Measurements from ENCODE around the gene HPD.

- TF ChIP-seq CTCF (IDR thresholded peaks at IDR 0.05) (no peak), POLR2A (IDR thresholded peaks at IDR 0.05) (no peak)
These were observed 18.5 kb downstream of the HPD start for GRCh38 chr12:121839993-121840761.

Measured in adrenal gland (tissue), 5 donors.